IMR-90 (cell line): ENCODE results near the gene CDK15. TPM values are rescaled to one million over a fixed set of nuclear protein-coding genes. Genes with fewer than 3 reads are reported as not detected.

Experiments
- ATAC-seq: fragments of 200-7000 bp; cut with Tn5 transposase; 2 replicates; pipeline ENCODE4 v1.9.1; 2020; ENCODE audit warnings: low read depth, mild to moderate bottlenecking, moderate library complexity
- BruUV-seq: library from RNA; stranded (reverse); fragments of 400-500 nt; replicated peaks from 2 replicates; lab custom pipeline; 2021; lab: Mats Ljungman, UMichigan
- CTCF ChIA-PET: fragments of 300-600 bp; formaldehyde crosslinking; extraction: SDS; loops from one replicate; lab custom pipeline; 2021; ENCODE audit warnings: antibody characterized with exemption; lab: Yijun Ruan, JAX
- POLR2A ChIA-PET: fragments of 300-600 bp; sonication (Branson Sonifier 250); formaldehyde crosslinking; loops from one replicate; lab custom pipeline; 2022; ENCODE audit warnings: antibody characterized with exemption; ENCODE audit not compliant: unreplicated experiment; lab: Charles Lee
- DNase-seq: peaks from one replicate; pipeline ENCODE4 v3.0.0; 2013
- H2AFZ ChIP-seq: replicated peaks from 2 replicates; pipeline ENCODE3; 2013; ENCODE audit warnings: low read length, mild to moderate bottlenecking; ENCODE audit not compliant: poor library complexity
- H2AK5ac ChIP-seq: 2 replicates; pipeline ENCODE4 v1.6.1; 2013; ENCODE audit warnings: low read depth, low read length, inconsistent platforms
- H2AK9ac ChIP-seq: replicated peaks from 2 replicates; pipeline ENCODE3; 2013; ENCODE audit warnings: mild to moderate bottlenecking, low read depth, low read length, moderate library complexity; ENCODE audit not compliant: poor library complexity
- H2BK120ac ChIP-seq: 2 replicates; pipeline ENCODE4 v1.6.1; 2013; ENCODE audit warnings: low read depth, low read length, inconsistent platforms
- H2BK15ac ChIP-seq: 3 replicates; pipeline ENCODE4 v1.6.1; 2013; ENCODE audit warnings: low read depth, low read length, inconsistent platforms
- H2BK20ac ChIP-seq: 2 replicates; pipeline ENCODE4 v1.6.1; 2013; ENCODE audit warnings: low read depth, mild to moderate bottlenecking, inconsistent platforms, low read length, moderate library complexity
- H2BK5ac ChIP-seq: 2 replicates; pipeline ENCODE4 v1.6.1; 2013; ENCODE audit warnings: mild to moderate bottlenecking, low read depth, low read length, inconsistent platforms; ENCODE audit not compliant: poor library complexity, severe bottlenecking
- H3K14ac ChIP-seq: replicated peaks from 2 replicates; pipeline ENCODE4 v1.6.1; 2013; ENCODE audit warnings: low read depth, low read length, inconsistent platforms
- H3K18ac ChIP-seq: 2 replicates; pipeline ENCODE4 v1.6.1; 2013; ENCODE audit warnings: low read depth, low read length, control low read depth
- H3K23ac ChIP-seq: 2 replicates; pipeline ENCODE4 v1.6.1; 2013; ENCODE audit warnings: low read depth, low read length, inconsistent platforms
- H3K27ac ChIP-seq: 2 replicates; pipeline ENCODE4 v1.5.1; 2013; ENCODE audit warnings: mild to moderate bottlenecking, control low read depth, low read length; ENCODE audit not compliant: insufficient read depth
- H3K27me3 ChIP-seq: 2 replicates; pipeline ENCODE4 v1.6.1; 2013; ENCODE audit warnings: low read length; ENCODE audit not compliant: control insufficient read depth, insufficient read depth
- H3K36me3 ChIP-seq: 2 replicates; pipeline ENCODE4 v1.6.1; 2013; ENCODE audit warnings: low read length, mixed read lengths; ENCODE audit not compliant: control insufficient read depth, insufficient read depth
- H3K4ac ChIP-seq: 2 replicates; pipeline ENCODE4 v1.6.1; 2013; ENCODE audit warnings: low read depth, low read length, inconsistent platforms
- H3K4me1 ChIP-seq: 2 replicates; pipeline ENCODE4 v1.6.1; 2013; ENCODE audit warnings: low read length, mixed read lengths; ENCODE audit not compliant: control insufficient read depth, insufficient read depth
- H3K4me2 ChIP-seq: 2 replicates; pipeline ENCODE4 v1.6.1; 2013; ENCODE audit warnings: low read depth, mild to moderate bottlenecking, control low read depth, low read length, moderate library complexity
- H3K4me3 ChIP-seq: 2 replicates; pipeline ENCODE4 v1.5.1; 2013; ENCODE audit warnings: low read depth, mild to moderate bottlenecking, control low read depth, low read length, moderate library complexity; ENCODE audit not compliant: insufficient read depth
- H3K56ac ChIP-seq: 2 replicates; pipeline ENCODE4 v1.6.1; 2013; ENCODE audit warnings: low read length, inconsistent platforms; ENCODE audit not compliant: insufficient read depth; ENCODE audit errors: extremely low read depth
- H3K79me1 ChIP-seq, 2 experiments: 2 replicates each; pipeline ENCODE4 v1.6.1; 2013; ENCODE audit warnings: low read length in 2 of 2, inconsistent platforms in 1 of 2, low read depth in 1 of 2
- H3K9ac ChIP-seq: 2 replicates; pipeline ENCODE4 v1.6.1; 2013; ENCODE audit warnings: low read depth, low read length, control low read depth
- H3K9me1 ChIP-seq: 2 replicates; pipeline ENCODE4 v1.6.1; 2013; ENCODE audit warnings: low read length, inconsistent platforms; ENCODE audit not compliant: insufficient read depth
- H3K9me3 ChIP-seq: 2 replicates; pipeline ENCODE4 v1.6.1; 2013; ENCODE audit warnings: low read length; ENCODE audit not compliant: control insufficient read depth, insufficient read depth
- H4K20me1 ChIP-seq: 2 replicates; pipeline ENCODE4 v1.6.1; 2013; ENCODE audit warnings: low read length, inconsistent platforms; ENCODE audit not compliant: insufficient read depth
- H4K5ac ChIP-seq: 2 replicates; pipeline ENCODE4 v1.6.1; 2013; ENCODE audit warnings: mild to moderate bottlenecking, low read depth, low read length, control low read depth
- H4K8ac ChIP-seq, 2 experiments: 2 replicates each; pipeline ENCODE4 v1.6.1; 2013; ENCODE audit warnings: low read depth in 2 of 2, low read length in 2 of 2, control low read depth in 1 of 2, inconsistent platforms in 1 of 2
- H4K91ac ChIP-seq: 2 replicates; pipeline ENCODE4 v1.6.1; 2013; ENCODE audit warnings: low read depth, low read length, inconsistent platforms; ENCODE audit not compliant: insufficient read depth
- BHLHE40 ChIP-seq: fragments of 150-350 bp; IDR thresholded peaks from 2 replicates; pipeline ENCODE4 v1.6.1; 2016; ENCODE audit warnings: mild to moderate bottlenecking, low read depth, low read length
- CEBPB ChIP-seq: IDR thresholded peaks from 2 replicates; pipeline ENCODE4 v1.6.1; 2012; ENCODE audit warnings: low read depth, low read length, improper control_type of control experiment
- CHD1 ChIP-seq: IDR thresholded peaks from 2 replicates; pipeline ENCODE4 v1.6.1; 2012; ENCODE audit warnings: low read depth, low read length, improper control_type of control experiment
- CTCF ChIP-seq: conservative IDR thresholded peaks from 2 replicates; pipeline ENCODE4 v1.5.1; 2012; ENCODE audit warnings: mild to moderate bottlenecking, low read depth, low read length, improper control_type of control experiment
- FOS ChIP-seq: fragments of 150-350 bp; IDR thresholded peaks from 2 replicates; pipeline ENCODE4 v1.6.1; 2016; ENCODE audit warnings: low read depth, low read length
- MAFK ChIP-seq: IDR thresholded peaks from 2 replicates; pipeline ENCODE4 v1.6.1; 2012; ENCODE audit warnings: low read depth, low read length, improper control_type of control experiment
- MAZ ChIP-seq: IDR thresholded peaks from 2 replicates; pipeline ENCODE4 v1.6.1; 2012; ENCODE audit warnings: low read depth, mild to moderate bottlenecking, low read length, improper control_type of control experiment, moderate library complexity, borderline replicate concordance
- MXI1 ChIP-seq: IDR thresholded peaks from 2 replicates; pipeline ENCODE4 v1.6.1; 2012; ENCODE audit warnings: low read depth, mild to moderate bottlenecking, low read length, moderate library complexity, borderline replicate concordance
- NFE2L2 ChIP-seq: fragments of 150-350 bp; IDR thresholded peaks from 2 replicates; pipeline ENCODE4 v1.6.1; 2016; ENCODE audit warnings: low read depth, mild to moderate bottlenecking, low read length
- POLR2A ChIP-seq: IDR thresholded peaks from 2 replicates; pipeline ENCODE4 v1.6.1; 2012; ENCODE audit warnings: mild to moderate bottlenecking, low read depth, low read length
- RAD21 ChIP-seq: IDR thresholded peaks from 2 replicates; pipeline ENCODE4 v1.6.1; 2012; ENCODE audit warnings: low read length, improper control_type of control experiment
- RCOR1 ChIP-seq: IDR thresholded peaks from 2 replicates; pipeline ENCODE4 v1.6.1; 2012; ENCODE audit warnings: mild to moderate bottlenecking, low read length, improper control_type of control experiment; ENCODE audit not compliant: insufficient replicate concordance
- RFX5 ChIP-seq: IDR thresholded peaks from 2 replicates; pipeline ENCODE4 v1.8.0; 2012; ENCODE audit warnings: low read depth, mild to moderate bottlenecking, low read length, moderate library complexity
- SMC3 ChIP-seq: fragments of 150-350 bp; IDR thresholded peaks from 2 replicates; pipeline ENCODE4 v1.6.1; 2016; ENCODE audit warnings: low read depth, mild to moderate bottlenecking, antibody characterized with exemption, low read length, moderate library complexity
- USF2 ChIP-seq: fragments of 150-350 bp; IDR thresholded peaks from 2 replicates; pipeline ENCODE4 v1.6.1; 2017; ENCODE audit warnings: mild to moderate bottlenecking, antibody characterized with exemption, low read length, low read depth
- WGBS, 2 experiments: methylation state at CpG; one replicate each; pipeline versions ENCODE4 v1.1.5 to v1.1.7; 2013; ENCODE audit warnings: missing lambda C conversion rate in 2 of 2; ENCODE audit not compliant: insufficient read length in 1 of 2; ENCODE audit errors: extremely low coverage in 2 of 2; 5-methylcytosine and 5-hydroxymethylcytosine counted together
- dilution Hi-C: fragments of 300-500 bp; cut with HindIII; formaldehyde crosslinking; loops from one replicate; pipeline ENCODE4 v1.14.3; 2018; ENCODE audit warnings: low sequenced_read_pairs; ENCODE audit not compliant: unreplicated experiment
- in situ Hi-C: fragments of 300-500 bp; cut with MboI; formaldehyde crosslinking; loops from 3 replicates; pipeline ENCODE4 v1.14.3; 2019; ENCODE audit warnings: low sequenced_read_pairs, inconsistent platforms, mixed read lengths
- intact Hi-C: fragments of 100-400 bp; cut with micrococcal nuclease; formaldehyde crosslinking; loops from 2 replicates; pipeline ENCODE4 v1.10.0; 2022
- polyA plus RNA-seq, 3 experiments: library from polyadenylated mRNA; depleted of rRNA; stranded (reverse); fragments of >200 nt; gene quantifications; 2 replicates each; pipeline ENCODE4 v1.2.3, GENCODE V29; 2012; ENCODE audit warnings: low replicate concordance in 1 of 3
- total RNA-seq: library from RNA; depleted of rRNA; stranded (reverse); fragments of >200 nt; gene quantifications from 2 replicates; pipeline ENCODE4 v1.2.3, GENCODE V29; 2012

The CDK15 gene
- total and polyA plus RNA-seq, 2 of the 4 experiments (the other 2 are of a cell fraction), result 16.1 to 33.0 TPM

- DNase-seq, result no peak
- H3K4me3 ChIP-seq, result no peak overlapping the region
- TF ChIP-seq POLR2A (no peak), RFX5 (no peak), RAD21 (no peak), CEBPB (no peak), RCOR1 (no peak), BHLHE40 (no peak), FOS (no peak), CTCF (no peak), MAFK (no peak), CHD1 (no peak), NFE2L2 (no peak), SMC3 (no peak), MXI1 (no peak), MAZ (no peak), USF2 (no peak)
These were observed 77.5 kb downstream of the CDK15 start for GRCh38 chr2:201883606-201884369.

More at GRCh38 chr2:201883606-201884369, 77.5 kb downstream of the CDK15 start:
- H4K5ac ChIP-seq, result no peak overlapping the region
- H3K36me3 ChIP-seq, result no peaks in the 10 kb centered on the region
- H3K79me1 ChIP-seq, result peaks cover 0 to 44% of the 10 kb centered on the region in 2 experiments; a peak in 2 of 4 replicates
- H2BK15ac ChIP-seq, result peak overlapping the region; percentile 21; the same call in 1 of the 3 replicates
- WGBS, 2 experiments, result 78% methylated on average over 5 of the region's 8 CpGs; no CpG with 5 or more reads in 1 of the 2 experiments
- no peak overlapping the region for H4K8ac ChIP-seq
- dilution Hi-C loops (no loop called here), in situ Hi-C loops (no loop called here), intact Hi-C loops (no loop called here)
- H3K4me1 ChIP-seq, result peaks cover 28% of the 10 kb centered on the region
- 0 out of 2 replicates have a peak overlapping the region, but pooled peaks have one; percentile 35 for H3K14ac ChIP-seq
- no peaks in the 10 kb centered on the region for H3K9me3 ChIP-seq
- POLR2A ChIA-PET, result no interaction called here
- no peak overlapping the region for H2BK5ac ChIP-seq
- no TSS peak for BruUV-seq
- H3K27me3 ChIP-seq, result no peaks in the 10 kb centered on the region
- no peak for ATAC-seq
- H3K18ac ChIP-seq, result peak overlapping the region; percentile 30; the same call in 1 of the 2 replicates
- H3K9me1 ChIP-seq, result peaks cover 13% of the 10 kb centered on the region
- H4K91ac ChIP-seq, result 0 out of 2 replicates have a peak overlapping the region, but pooled peaks have one; percentile 20
- H3K4ac ChIP-seq, result peak overlapping the region; percentile 76
- H2AK5ac ChIP-seq, result peak overlapping the region; percentile 32; the same call in 1 of the 2 replicates
- CTCF ChIA-PET, result no interaction called here
- peak overlapping the region; percentile 62 for H2BK120ac ChIP-seq
- no peak overlapping the region for H3K27ac ChIP-seq
- H2BK20ac ChIP-seq, result peak overlapping the region; percentile 27; the same call in 1 of the 2 replicates
- H3K23ac ChIP-seq, result peak overlapping the region; percentile 31
- no peak overlapping the region for H3K9ac ChIP-seq
- H3K4me2 ChIP-seq, result no peak overlapping the region
- H3K56ac ChIP-seq, result no peak overlapping the region
- no peaks in the 10 kb centered on the region for H4K20me1 ChIP-seq
- H2AFZ ChIP-seq, result no peak overlapping the region
- no peak overlapping the region for H2AK9ac ChIP-seq
